Measurements from ENCODE around the gene AGRP. TPM values are rescaled to one million over a fixed set of nuclear protein-coding genes. Genes with fewer than 3 reads are reported as not detected.

AGRP gene
- total and polyA plus RNA-seq, 4 donors, result 0.18 to 0.50 TPM; not detected in 2

DNA sequence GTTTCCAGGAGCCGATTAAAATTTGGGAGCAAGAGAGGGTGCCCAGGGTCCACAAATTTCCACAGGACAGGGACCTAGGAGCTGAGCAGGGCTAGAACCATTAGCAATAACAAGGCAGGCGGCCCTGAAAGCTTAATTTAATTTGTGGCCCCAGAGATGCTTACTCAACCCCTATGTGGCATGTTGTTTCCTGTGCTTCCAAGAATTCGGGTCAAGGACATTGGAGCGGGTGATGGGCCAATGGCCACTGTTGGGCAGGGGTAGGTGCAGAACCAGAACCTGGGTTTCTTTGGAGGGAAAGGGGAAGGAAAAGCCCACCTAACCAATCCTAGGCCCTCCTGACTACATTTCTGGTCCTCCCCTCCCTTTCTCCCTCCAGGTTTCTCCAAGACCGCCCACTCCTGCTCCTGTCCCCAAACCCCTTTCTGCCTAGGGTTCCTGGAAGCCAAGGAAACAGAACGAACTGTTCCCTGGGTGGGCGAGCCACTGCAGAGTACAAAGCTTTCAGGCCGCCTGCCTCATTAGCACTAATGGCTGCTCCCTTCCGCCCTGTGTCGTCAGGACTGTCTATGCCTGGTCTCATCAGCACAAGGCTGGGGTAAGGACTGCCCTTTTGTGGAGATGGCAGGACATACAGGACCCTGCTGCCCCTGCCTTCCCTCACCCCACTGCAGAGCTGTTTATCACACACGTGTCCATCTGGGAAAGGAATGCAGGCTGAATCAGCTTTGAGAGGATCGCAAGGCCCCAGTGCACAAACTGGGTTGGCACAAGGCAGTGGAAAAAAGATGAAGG lies 581 bp upstream of the AGRP start:
- H3K36me3 ChIP-seq (ENCODE audit: control insufficient read depth in 4 of 4, insufficient read depth in 3 of 4, low read depth in 1 of 4, low read length in 3 of 4), result peaks cover 0 to 7% (median 1%) of the 10 kb centered on the region in 4 donors
- no peaks in the 10 kb centered on the region for H3K9me3 ChIP-seq (ENCODE audit: control insufficient read depth in 4 of 4, low read length in 3 of 4)
- DNase-seq (ENCODE audit: low spot score), result no peak
- TF ChIP-seq, protein P1, sequence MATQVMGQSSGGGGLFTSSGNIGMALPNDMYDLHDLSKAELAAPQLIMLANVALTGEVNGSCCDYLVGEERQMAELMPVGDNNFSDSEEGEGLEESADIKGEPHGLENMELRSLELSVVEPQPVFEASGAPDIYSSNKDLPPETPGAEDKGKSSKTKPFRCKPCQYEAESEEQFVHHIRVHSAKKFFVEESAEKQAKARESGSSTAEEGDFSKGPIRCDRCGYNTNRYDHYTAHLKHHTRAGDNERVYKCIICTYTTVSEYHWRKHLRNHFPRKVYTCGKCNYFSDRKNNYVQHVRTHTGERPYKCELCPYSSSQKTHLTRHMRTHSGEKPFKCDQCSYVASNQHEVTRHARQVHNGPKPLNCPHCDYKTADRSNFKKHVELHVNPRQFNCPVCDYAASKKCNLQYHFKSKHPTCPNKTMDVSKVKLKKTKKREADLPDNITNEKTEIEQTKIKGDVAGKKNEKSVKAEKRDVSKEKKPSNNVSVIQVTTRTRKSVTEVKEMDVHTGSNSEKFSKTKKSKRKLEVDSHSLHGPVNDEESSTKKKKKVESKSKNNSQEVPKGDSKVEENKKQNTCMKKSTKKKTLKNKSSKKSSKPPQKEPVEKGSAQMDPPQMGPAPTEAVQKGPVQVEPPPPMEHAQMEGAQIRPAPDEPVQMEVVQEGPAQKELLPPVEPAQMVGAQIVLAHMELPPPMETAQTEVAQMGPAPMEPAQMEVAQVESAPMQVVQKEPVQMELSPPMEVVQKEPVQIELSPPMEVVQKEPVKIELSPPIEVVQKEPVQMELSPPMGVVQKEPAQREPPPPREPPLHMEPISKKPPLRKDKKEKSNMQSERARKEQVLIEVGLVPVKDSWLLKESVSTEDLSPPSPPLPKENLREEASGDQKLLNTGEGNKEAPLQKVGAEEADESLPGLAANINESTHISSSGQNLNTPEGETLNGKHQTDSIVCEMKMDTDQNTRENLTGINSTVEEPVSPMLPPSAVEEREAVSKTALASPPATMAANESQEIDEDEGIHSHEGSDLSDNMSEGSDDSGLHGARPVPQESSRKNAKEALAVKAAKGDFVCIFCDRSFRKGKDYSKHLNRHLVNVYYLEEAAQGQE (IDR thresholded peaks at IDR 0.05), result no peak
- H3K4me1 ChIP-seq (ENCODE audit: control insufficient read depth in 4 of 4, insufficient read depth in 4 of 4, low read length in 3 of 4), result peaks cover 8 to 43% (median 35%) of the 10 kb centered on the region in 4 donors
- H3K27ac ChIP-seq (ENCODE audit: low read depth in 1 of 2, low read length in 2 of 2), result no peak overlapping the region
- H3K27me3 ChIP-seq (ENCODE audit: control insufficient read depth in 4 of 4, insufficient read depth in 4 of 4, low read length in 3 of 4), result no peaks in the 10 kb centered on the region
- no peak overlapping the region for H3K4me3 ChIP-seq (ENCODE audit: low read depth in 1 of 3, low read length in 3 of 3)
- no peak overlapping the region for H3K9ac ChIP-seq (ENCODE audit: low read depth in 1 of 2, low read length in 2 of 2)
- WGBS, result 91% methylated on average over 12 of the region's 12 CpGs

DNA sequence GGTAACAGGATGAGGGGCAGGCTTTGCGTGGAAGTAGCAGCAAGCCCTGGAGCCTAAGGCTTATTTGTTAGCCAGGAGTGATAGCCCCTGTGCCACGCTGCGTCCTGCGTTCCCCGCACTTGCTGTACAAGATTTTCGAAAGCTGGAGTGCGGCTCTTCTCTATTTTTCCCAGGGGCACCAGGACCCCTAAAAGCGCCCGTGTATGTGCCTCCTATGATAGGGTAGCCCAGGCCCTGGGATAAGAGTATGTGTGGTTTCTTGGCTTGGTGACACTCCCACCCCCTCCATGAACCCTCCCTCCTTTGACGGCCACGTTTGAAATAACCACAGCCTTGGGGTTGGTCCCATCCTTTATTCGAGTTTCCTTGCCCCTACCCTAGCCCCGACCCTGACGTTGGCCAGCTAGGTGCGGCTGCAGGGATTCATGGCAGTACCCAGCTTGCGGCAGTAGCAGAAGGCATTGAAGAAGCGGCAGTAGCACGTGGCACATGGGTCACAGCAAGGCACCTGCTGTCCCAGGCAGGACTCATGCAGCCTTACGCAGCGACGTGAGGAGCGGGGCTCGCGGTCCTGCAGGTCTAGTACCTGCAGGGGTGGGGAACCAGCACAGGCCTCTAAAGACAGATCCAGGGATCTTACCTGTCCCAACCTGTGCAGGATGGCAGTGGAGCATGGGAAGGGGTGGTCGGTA lies 968 bp downstream of the AGRP start:
- DNase-seq (ENCODE audit: low spot score), result no peak
- peak overlapping the region in 1 of 3 donors; percentile 62 for H3K4me3 ChIP-seq (ENCODE audit: low read depth in 1 of 3, low read length in 3 of 3)
- WGBS, result 82% methylated on average over 25 of the region's 25 CpGs

More for the DNA sequence above, 968 bp downstream of the AGRP start:
- H3K9ac ChIP-seq (ENCODE audit: low read depth in 1 of 2, low read length in 2 of 2), result peak overlapping the region; percentile 81 to 82
- H3K4me1 ChIP-seq (ENCODE audit: control insufficient read depth in 4 of 4, insufficient read depth in 4 of 4, low read length in 3 of 4), result peaks cover 10 to 53% (median 44%) of the 10 kb centered on the region in 4 donors
- no peak for TF ChIP-seq JUND (IDR thresholded peaks at IDR 0.05)
- TF ChIP-seq FOXA1 (IDR thresholded peaks at IDR 0.05), result no peak
- TF ChIP-seq FOXA2 (IDR thresholded peaks at IDR 0.05), result no peak
- no peak for TF ChIP-seq EGR1 (IDR thresholded peaks at IDR 0.05; ENCODE audit: low read depth in 2 of 2)
- no peak for TF ChIP-seq RAD21 (IDR thresholded peaks at IDR 0.05)
- TF ChIP-seq, protein P2, sequence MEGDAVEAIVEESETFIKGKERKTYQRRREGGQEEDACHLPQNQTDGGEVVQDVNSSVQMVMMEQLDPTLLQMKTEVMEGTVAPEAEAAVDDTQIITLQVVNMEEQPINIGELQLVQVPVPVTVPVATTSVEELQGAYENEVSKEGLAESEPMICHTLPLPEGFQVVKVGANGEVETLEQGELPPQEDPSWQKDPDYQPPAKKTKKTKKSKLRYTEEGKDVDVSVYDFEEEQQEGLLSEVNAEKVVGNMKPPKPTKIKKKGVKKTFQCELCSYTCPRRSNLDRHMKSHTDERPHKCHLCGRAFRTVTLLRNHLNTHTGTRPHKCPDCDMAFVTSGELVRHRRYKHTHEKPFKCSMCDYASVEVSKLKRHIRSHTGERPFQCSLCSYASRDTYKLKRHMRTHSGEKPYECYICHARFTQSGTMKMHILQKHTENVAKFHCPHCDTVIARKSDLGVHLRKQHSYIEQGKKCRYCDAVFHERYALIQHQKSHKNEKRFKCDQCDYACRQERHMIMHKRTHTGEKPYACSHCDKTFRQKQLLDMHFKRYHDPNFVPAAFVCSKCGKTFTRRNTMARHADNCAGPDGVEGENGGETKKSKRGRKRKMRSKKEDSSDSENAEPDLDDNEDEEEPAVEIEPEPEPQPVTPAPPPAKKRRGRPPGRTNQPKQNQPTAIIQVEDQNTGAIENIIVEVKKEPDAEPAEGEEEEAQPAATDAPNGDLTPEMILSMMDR (IDR thresholded peaks at IDR 0.05; ENCODE audit: low read depth, low read length, missing input control), result no peak
- TF ChIP-seq NR2F2 (IDR thresholded peaks at IDR 0.05), result no peak
- no peak for TF ChIP-seq YY1 (IDR thresholded peaks at IDR 0.05)
- TF ChIP-seq GABPA (IDR thresholded peaks at IDR 0.05 in 1 of 2, conservative IDR thresholded peaks at IDR 0.05 in 1 of 2), result no peak
- TF ChIP-seq RXRA (IDR thresholded peaks at IDR 0.05), result no peak
- TF ChIP-seq TAF1 (conservative IDR thresholded peaks at IDR 0.05), result no peak
- peaks cover 0 to 7% (median 1%) of the 10 kb centered on the region in 4 donors for H3K36me3 ChIP-seq (ENCODE audit: control insufficient read depth in 4 of 4, insufficient read depth in 3 of 4, low read depth in 1 of 4, low read length in 3 of 4)
- peak overlapping the region; percentile 66 to 77 for H3K27ac ChIP-seq (ENCODE audit: low read depth in 1 of 2, low read length in 2 of 2)
- H3K27me3 ChIP-seq (ENCODE audit: control insufficient read depth in 4 of 4, insufficient read depth in 4 of 4, low read length in 3 of 4), result no peaks in the 10 kb centered on the region
- H3K9me3 ChIP-seq (ENCODE audit: control insufficient read depth in 4 of 4, low read length in 3 of 4), result no peaks in the 10 kb centered on the region
